Panc1 (cell line): ENCODE measurements around the gene CNTN1. TPM values are rescaled to one million over a fixed set of nuclear protein-coding genes. Genes with fewer than 3 reads are reported as not detected.

Experiments used
- ATAC-seq: fragments of 200-7000 bp; cut with Tn5 transposase; 2 replicates; pipeline ENCODE4 v1.9.1; 2020; ENCODE audit warnings: mild to moderate bottlenecking, moderate library complexity
- BruUV-seq: library from RNA; stranded (reverse); fragments of 400-500 nt; replicated peaks from 2 replicates; lab custom pipeline; 2021; lab: Mats Ljungman, UMichigan
- CTCF ChIA-PET: fragments of 300-600 bp; sonication (Branson Sonifier 250); formaldehyde crosslinking; loops from one replicate; lab custom pipeline; 2022; ENCODE audit warnings: antibody characterized with exemption; lab: Charles Lee
- POLR2A ChIA-PET: fragments of 300-600 bp; sonication (Branson Sonifier 250); formaldehyde crosslinking; loops from one replicate; lab custom pipeline; 2022; ENCODE audit warnings: antibody characterized with exemption; lab: Charles Lee
- DNase-seq: peaks from one replicate; pipeline ENCODE4 v3.0.0-alpha.2; 2010; ENCODE audit warnings: low read depth, low spot score
- H3K27ac ChIP-seq: 2 replicates; pipeline ENCODE4 v1.5.1; 2011; ENCODE audit warnings: mild to moderate bottlenecking, low read length, inconsistent platforms
- H3K27me3 ChIP-seq: fragments of 200-500 bp; sonication (Bioruptor generic); 2 replicates; pipeline ENCODE4 v1.6.0; 2014; ENCODE audit warnings: low read length, inconsistent platforms; ENCODE audit not compliant: control insufficient read depth, insufficient read depth
- H3K36me3 ChIP-seq: fragments of 200-500 bp; sonication (Bioruptor generic); 2 replicates; pipeline ENCODE4 v1.5.1; 2014; ENCODE audit warnings: inconsistent platforms, mild to moderate bottlenecking, low read length, moderate library complexity; ENCODE audit not compliant: control insufficient read depth, insufficient read depth
- H3K4me1 ChIP-seq: 2 replicates; pipeline ENCODE4 v1.5.1; 2011; ENCODE audit warnings: inconsistent platforms, mild to moderate bottlenecking, low read length, moderate library complexity; ENCODE audit not compliant: control insufficient read depth, insufficient read depth
- H3K4me3 ChIP-seq, 2 experiments: 2 replicates each; pipeline ENCODE4 v1.5.1; 2011 to 2012; ENCODE audit warnings: low read depth in 2 of 2, low read length in 2 of 2, mild to moderate bottlenecking in 2 of 2, inconsistent platforms in 1 of 2, moderate library complexity in 1 of 2
- H3K9me3 ChIP-seq: fragments of 200-500 bp; sonication (Bioruptor generic); 2 replicates; pipeline ENCODE4 v1.5.1; 2014; ENCODE audit warnings: low read depth, mild to moderate bottlenecking, inconsistent platforms, low read length, moderate library complexity; ENCODE audit not compliant: control insufficient read depth, insufficient read depth
- CTCF ChIP-seq: fragments of 450-650 bp; IDR thresholded peaks from 2 replicates; pipeline ENCODE4 v1.5.1; 2017; ENCODE audit warnings: mild to moderate bottlenecking
- POLR2AphosphoS5 ChIP-seq: IDR thresholded peaks from 2 replicates; pipeline ENCODE4 v1.6.1; 2012; ENCODE audit warnings: mild to moderate bottlenecking, low read depth, low read length, moderate library complexity
- REST ChIP-seq, 2 experiments: IDR thresholded peaks; 2 replicates each; pipeline ENCODE4 v1.6.1; 2011 to 2012; ENCODE audit warnings: low read depth in 2 of 2, control low read depth in 1 of 2, low read length in 1 of 2, mild to moderate bottlenecking in 1 of 2, moderate library complexity in 1 of 2; ENCODE audit not compliant: insufficient read depth in 1 of 2
- SIN3A ChIP-seq: IDR thresholded peaks from 2 replicates; pipeline ENCODE4 v1.6.1; 2012; ENCODE audit warnings: low read depth, mild to moderate bottlenecking, low read length, moderate library complexity, borderline replicate concordance; ENCODE audit not compliant: insufficient read depth
- TCF7L2 ChIP-seq: IDR thresholded peaks from 2 replicates; pipeline ENCODE4 v1.6.1; 2011; ENCODE audit warnings: mild to moderate bottlenecking, low read depth, low read length, inconsistent platforms
- in situ Hi-C: cut with HindIII; loops from 2 replicates; pipeline ENCODE4 v1.10.0; 2016; ENCODE audit warnings: low sequenced_read_pairs, low pct_unique_long_range_greater_than_20kb
- intact Hi-C: fragments of 100-400 bp; cut with micrococcal nuclease; formaldehyde crosslinking; loops from one replicate; pipeline ENCODE4 v1.10.0; 2022; ENCODE audit not compliant: unreplicated experiment
- total RNA-seq: library from RNA; stranded (reverse); gene quantifications from one replicate; pipeline ENCODE4 v1.2.1, GENCODE V29; 2021; ENCODE audit not compliant: unreplicated experiment

CNTN1 gene
- total RNA-seq, 1 experiment from 2014 or later, result not detected

GRCh38 chr12:40971911-40972310 lies 279.7 kb downstream of the CNTN1 start:
- POLR2A ChIA-PET, result no interaction called here
- no peak for DNase-seq

GRCh38 chr12:40976546-40976945 lies 284.3 kb downstream of the CNTN1 start:
- intact Hi-C loops, result no loop called here

More at GRCh38 chr12:40971911-40972310, 279.7 kb downstream of the CNTN1 start:
- in situ Hi-C loops (no loop called here), intact Hi-C loops (no loop called here)
- Histone ChIP-seq H3K36me3 (no peaks in the 10 kb centered on the region), H3K27me3 (no peaks in the 10 kb centered on the region), H3K4me1 (no peaks in the 10 kb centered on the region), H3K4me3 (no peak overlapping the region), H3K27ac (no peak overlapping the region), H3K9me3 (no peaks in the 10 kb centered on the region)
- CTCF ChIA-PET, result no interaction called here
- ATAC-seq, result no peak
- no TSS peak for BruUV-seq
- TF ChIP-seq POLR2AphosphoS5 (no peak), REST (IDR thresholded peaks at IDR 0.05; ENCODE audit: insufficient read depth in 1 of 2, low read depth in 2 of 2, low read length in 1 of 2) (no peak)

More at GRCh38 chr12:40976546-40976945, 284.3 kb downstream of the CNTN1 start:
- H3K4me1 ChIP-seq, result no peaks in the 10 kb centered on the region
- H3K27me3 ChIP-seq, result no peaks in the 10 kb centered on the region
- no peaks in the 10 kb centered on the region for H3K36me3 ChIP-seq
- no TSS peak for BruUV-seq
- TF ChIP-seq POLR2AphosphoS5 (no peak), REST (IDR thresholded peaks at IDR 0.05; ENCODE audit: insufficient read depth in 1 of 2, low read depth in 2 of 2, low read length in 1 of 2) (no peak), TCF7L2 (no peak), SIN3A (no peak), CTCF (no peak)
- in situ Hi-C loops, result no loop called here
- POLR2A ChIA-PET, result no interaction called here
- no peak for DNase-seq
- CTCF ChIA-PET, result no interaction called here
- no peaks in the 10 kb centered on the region for H3K9me3 ChIP-seq
- no peak overlapping the region for H3K27ac ChIP-seq
- ATAC-seq, result no peak
- no peak overlapping the region for H3K4me3 ChIP-seq
